ENCODE measurements around the gene VWA3B.
"Not testable (repeated sequence)": the region's sequence is repeated elsewhere in the genome, so short reads cannot be mapped to it uniquely, and the experiment has no call there.

VWA3B gene

DNA sequence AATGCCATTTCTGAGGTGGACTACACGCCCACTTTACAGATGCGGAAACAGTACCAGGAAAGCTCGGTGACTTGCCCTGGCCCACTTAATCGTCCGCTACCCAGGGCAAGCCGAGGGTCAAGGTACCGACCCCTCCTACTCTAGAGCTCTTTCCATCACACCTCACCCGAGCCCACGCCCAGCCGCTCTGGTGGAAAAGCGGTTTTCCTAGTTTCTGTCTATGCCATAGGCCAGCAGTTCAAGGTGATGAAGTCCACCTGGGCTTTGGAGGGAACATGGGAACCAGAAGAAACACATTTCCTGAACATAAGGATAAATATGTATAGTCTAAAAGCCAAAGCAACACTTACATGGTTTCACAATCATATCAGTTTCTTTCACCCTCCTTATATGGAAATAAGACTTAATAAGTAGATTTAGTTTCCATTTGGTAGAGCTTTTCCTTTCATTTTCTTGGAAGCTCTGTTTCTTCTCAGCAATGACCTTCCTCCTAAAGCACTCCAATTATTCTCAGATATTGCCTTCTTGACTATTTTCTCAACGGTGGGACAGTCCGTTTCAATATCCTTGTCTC, 567 bp downstream of the VWA3B start:
- no peak for DNase-seq

DNA sequence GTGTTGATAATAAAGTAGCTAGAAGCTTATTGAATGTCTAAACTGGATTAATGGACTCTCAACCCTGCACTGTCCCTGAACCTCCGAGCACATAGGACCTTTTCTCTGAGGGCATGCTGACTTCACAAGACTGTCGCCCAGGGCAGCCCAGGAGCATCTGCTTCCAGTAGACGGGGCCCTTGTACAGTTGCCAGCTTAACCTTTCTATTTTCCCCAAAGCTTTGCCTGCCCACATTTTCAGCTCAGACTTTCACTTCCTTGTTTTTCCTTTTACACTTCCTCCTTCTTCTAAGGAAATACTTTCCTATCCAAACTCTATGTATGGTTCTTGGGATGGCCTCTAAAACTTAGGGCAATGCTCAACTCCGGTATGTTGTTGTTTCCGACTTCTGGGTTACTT, 1.3 kb downstream of the VWA3B start:
- no peak for DNase-seq

DNA sequence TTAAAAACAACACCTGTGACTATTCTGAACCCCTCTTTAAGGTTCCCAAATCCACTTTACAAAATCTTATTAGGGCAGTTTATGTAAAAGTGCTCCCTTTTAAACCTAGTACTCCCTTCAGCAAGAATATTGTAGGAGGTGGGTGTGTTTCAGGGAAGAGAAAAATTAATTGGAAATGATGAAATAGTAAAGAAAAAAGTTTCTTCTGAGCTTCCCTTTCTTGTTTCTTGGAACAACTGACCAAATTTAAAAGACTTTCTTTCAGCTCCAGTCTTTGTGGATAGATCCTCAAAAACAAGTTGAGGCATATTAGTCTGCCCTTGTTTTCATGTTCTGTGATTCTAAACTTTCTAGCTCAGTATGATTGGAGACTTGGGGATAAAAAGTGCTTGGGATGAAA, 3.0 kb downstream of the VWA3B start:
- DNase-seq, result no peak

GRCh38 chr2:98090951-98091350, 4.0 kb downstream of the VWA3B start:
- no peak for DNase-seq

DNA sequence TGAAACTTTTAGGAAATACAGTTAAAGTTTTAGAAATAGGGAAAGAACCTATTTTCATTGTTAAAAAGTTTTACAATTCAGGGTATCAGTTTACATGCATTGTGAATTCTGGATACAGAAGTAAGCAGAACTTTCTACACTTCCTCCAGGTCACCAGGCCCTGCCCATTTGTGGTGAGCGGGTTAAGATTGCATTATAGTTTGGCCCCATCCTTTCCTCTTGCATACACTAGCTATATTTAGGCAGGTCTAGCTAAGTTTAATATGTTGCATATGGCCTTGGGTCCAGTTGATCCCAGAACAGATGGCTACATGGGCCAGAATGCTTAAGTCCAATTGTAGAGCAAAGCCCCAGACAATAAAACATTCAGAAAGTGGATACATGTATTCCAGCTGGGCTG, 4.8 kb downstream of the VWA3B start:
- no peak for DNase-seq

DNA sequence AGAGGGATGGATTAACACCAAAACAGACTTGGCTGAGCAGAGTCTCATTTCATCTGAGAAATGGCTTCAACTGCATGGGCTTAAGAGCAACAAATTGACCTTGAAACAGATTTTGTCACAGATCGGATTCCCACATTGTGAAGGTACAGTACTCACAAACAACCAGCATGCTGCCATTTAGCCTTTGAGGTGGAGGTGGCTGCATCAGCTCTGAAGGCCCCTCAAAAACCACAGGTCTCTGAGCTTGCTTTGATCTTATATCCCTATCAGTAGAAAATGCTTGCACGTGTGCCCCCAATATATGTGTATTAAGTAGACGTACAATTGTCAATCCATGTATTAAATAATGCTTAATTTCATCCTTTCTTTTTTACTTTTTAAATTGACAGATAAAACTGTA, 6.2 kb downstream of the VWA3B start:
- DNase-seq, result no peak

GRCh38 chr2:98093611-98094010, 6.6 kb downstream of the VWA3B start:
- no peak for DNase-seq

DNA sequence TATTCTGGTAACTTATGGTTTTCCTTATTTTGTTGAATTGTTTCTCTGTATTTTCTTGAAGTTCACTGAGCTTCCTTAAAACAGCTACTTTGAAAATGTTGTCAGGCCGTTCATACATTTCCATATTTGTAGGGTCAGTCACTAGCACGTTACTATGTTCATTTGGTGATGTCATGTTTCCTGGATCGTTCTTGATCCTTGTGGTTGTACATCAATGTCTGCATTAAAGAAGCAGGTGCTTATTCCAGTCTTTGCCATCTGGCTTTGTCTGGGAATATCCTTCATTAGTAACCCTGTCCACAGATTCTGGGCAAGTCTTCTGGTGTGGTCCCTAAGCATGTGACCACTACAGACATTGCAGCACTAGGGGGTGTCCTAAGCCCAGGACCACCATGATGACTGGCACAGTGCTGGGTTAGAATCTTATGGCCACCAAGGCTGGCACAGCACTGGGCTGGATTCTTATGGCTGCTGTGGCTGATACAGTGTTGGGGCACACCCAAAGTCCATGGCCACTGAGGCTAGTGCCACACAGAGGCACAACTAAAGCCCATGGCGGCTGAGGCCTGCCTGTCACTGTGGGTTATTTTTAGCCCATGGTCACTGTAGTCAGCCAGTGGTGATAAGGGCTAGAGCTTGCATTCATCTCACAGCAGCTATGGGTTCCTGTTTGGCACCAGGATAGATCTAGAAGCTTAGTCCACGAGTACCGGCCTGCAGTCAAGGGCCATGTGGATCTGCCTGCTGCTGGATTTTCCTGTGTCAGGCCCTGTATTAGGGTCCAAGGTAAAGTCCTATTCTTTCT, 13.2 kb downstream of the VWA3B start:
- no peak for DNase-seq

DNA sequence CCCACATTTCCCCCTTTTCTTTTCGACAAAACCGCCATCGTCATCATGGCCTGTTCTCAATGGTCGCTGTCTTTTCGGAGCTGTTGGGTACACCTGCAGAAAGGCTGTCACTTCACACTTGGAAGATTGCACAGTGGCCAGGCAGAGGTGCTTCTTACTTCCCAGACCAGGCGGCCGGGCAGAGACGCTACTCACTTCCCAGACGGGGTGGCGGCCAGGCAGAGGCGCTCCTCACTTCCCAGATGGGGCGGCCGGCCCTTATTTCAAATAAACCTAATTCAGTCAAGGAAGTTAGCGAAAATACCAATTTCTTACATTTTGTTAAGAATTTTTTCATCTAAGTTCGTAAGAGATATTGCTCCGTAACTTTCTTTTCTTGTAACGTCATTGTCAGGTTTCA, 15.3 kb downstream of the VWA3B start:
- not testable (repeated sequence) for DNase-seq

GRCh38 chr2:98102878-98103277, 15.9 kb downstream of the VWA3B start:
- no peak for DNase-seq

- no peak for DNase-seq
Observed at GRCh38 chr2:98108110-98108509, 21.1 kb downstream of the VWA3B start.

DNA sequence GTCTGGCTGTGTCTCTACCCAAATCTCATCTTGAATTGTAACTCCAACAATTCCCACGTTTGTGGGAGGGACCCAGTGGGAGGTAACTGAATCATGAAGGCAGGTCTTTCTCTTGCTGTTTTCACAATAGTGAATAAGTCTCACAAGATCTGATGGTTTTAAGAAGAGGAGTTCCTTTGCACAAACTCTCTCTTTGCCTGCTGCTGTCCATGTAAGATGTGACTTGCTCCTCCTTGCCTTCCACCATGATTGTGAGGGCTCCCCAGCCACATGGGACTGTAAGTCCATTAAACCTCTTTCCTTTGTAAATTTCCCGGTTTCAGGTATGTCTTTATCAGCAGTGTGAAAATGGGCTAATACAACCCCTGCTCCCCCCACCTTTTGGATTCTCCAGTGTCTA, 23.8 kb downstream of the VWA3B start:
- DNase-seq, result no peak

GRCh38 chr2:98114643-98115330, 27.8 kb downstream of the VWA3B start:
- no peak for DNase-seq

DNA sequence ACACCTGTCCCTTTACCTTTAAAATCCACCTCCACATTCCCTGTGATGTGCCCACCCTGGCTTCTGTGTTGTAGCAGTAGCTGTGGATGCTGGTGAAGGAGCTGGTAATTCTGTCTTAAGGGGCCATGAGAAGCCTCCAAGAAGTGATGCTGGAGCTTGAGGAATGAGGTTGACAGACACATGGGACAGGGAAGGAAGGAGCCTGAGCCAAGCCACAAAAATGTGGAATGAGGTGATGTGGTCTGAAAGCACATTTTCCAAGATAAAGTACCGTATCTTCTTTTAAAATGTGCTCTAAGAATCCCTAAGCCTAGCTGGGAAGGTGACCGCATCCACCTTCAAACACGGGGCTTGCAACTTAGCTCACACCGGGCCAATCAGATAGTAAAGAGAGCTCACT, 31.2 kb downstream of the VWA3B start:
- no peak for DNase-seq

DNA sequence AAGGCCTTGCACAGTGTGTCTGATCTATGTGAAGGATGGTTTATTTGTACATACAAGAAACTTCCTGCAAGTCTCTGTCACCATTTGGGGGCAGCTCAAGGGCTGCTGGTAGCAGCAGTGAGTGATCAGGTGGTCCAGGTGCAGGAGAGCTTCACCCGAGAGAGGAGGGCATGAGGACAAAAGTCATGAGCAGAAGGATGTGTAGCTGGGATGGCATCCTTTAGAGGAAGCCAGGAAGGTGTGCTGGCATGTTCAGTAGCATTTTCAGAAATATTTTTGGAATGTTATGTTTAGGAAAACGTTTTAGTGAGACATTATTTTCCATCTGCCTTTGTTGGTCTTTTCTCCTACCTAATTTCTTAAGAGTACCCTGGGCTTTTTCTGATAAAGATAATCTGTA, 31.9 kb downstream of the VWA3B start:
- no peak for DNase-seq

GRCh38 chr2:98121149-98121548, 34.2 kb downstream of the VWA3B start:
- DNase-seq, result no peak

- DNase-seq, result no peak
Observed at GRCh38 chr2:98122524-98122923, 35.6 kb downstream of the VWA3B start.

GRCh38 chr2:98123286-98123685, 36.3 kb downstream of the VWA3B start:
- DNase-seq, result no peak

DNA sequence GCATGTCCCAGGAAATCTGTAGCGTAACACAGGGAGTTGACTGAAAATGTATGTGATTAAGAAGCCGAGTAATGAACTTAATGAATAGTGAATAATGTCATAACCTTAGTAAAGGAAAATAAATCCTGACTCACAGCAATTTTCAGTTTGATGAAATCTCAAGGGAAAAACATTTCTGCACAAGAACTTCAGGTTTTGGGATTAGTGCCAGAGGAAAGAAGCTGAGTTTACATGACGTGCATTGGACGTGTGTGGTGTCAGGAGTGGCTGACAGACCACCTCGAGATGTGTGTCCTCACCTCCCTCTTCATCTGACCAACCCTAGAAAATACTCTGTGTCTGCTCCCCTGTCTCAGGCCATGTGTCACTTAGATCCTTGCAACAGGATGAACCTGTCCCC, 39.1 kb downstream of the VWA3B start:
- DNase-seq, result no peak

- no peak for DNase-seq
Observed at GRCh38 chr2:98127229-98127989, 40.4 kb downstream of the VWA3B start.

DNA sequence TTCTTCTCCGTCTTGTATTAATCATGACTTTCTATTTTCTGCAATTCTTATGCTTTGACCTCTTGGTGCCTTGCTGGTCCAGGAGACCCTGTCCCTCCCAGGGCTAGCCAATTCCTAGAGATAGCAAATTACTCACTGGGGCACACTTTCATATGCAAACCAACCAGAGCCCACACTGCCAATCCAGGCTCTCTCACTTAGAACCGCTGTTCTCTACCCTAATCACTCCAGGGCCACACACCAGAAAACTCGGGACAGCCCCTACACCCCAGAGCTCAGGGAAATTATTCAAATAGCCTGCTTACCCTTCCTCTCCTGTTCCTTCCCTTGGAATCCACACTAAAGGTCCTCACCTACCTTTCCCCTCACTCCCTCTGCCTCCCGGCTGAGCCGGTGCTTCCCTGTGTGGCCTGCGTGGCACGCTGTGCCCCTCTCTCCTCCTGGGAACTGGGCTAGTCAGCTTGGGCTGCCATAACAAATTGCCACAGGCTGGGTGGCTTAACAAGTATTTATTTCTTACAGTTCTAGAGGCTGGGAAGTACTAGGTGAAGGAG, 41.7 kb downstream of the VWA3B start:
- no peak for DNase-seq

DNA sequence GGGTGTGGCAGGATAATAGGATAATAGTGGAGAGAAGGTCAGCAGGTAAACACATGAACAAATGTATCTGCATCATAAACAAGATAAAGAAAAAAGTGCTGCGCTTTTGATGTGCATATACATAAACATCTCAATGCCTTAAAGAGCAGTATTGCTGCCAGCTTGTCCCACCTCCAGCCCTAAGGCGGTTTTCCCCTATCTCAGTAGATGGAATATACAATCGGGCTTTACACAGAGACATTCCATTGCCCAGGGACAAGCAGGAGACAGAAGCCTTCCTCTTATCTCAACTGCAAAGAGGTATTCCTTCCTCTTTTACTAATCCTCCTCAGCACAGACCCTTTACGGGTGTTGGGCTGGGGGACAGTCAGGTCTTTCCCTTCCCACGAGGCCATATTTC, 43.1 kb downstream of the VWA3B start:
- not testable (repeated sequence) for DNase-seq
